ENCODE results near the gene PRPF8.

PRPF8 gene

GRCh38 chr17:1639549-1640180 lies 45.0 kb downstream of the PRPF8 start:
- no peak for TF ChIP-seq CTCF (conservative IDR thresholded peaks at IDR 0.05; ENCODE audit: low read length)
- H3K4me3 ChIP-seq (ENCODE audit: low read length), result no peak overlapping the region
- no peak for DNase-seq (ENCODE audit: low read depth)

DNA sequence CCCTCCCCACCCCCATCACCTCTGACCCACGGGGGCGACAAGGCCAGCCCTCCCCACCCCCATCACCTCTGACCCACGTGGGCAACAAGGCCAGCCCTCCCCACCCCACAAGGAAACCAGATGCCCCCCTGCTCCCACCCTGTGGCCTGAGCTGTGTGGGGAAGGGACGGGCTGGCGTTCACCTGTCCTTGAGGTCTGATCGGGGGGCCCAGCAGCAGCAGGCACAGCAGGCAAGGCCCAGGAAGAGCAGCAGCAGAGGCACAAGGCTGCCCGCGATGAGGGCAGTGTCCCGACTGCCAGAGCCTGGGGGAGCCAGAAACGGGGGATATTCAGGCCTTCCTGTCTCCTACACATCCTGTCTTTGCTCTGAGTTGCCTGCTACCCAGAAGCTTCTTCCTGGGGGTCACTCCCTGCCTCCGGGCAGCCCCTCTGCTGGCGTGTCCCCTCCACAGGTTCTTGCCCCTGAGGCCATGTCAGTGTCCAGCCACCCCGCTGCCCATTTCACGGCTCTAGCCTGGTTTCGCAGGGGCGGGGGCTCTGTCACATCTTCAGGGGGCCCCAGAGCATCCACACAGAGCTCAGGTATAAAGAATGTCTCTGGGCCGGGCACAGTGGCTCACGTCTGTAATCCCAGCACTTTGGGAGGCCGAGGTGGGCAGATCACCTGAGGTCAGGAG lies 45.9 kb downstream of the PRPF8 start:
- TF ChIP-seq CTCF (conservative IDR thresholded peaks at IDR 0.05; ENCODE audit: low read length), result no peak
- no peak overlapping the region for H3K4me3 ChIP-seq (ENCODE audit: low read length)
- DNase-seq (ENCODE audit: low read depth), result no peak

DNA sequence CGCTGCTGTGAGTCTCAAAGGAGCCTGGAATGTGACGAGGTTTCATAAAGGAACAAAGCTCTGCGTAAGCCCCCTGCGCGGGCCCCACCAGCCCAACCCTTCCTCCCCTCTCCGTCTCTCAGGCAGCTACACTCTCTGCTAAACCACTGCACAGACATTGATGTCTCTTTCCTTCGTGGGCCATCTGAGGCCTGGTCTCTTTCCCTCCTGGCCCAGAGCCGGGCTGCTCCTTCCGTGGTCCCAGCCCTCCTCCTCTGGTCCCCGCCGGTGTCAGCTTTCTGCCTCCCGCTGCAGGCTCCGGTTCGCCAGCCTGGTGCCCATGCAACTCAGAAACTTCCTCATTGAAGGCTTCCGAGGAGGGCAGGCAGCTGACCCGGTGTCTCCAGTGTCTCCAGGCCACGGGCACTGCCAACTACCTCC lies 46.5 kb downstream of the PRPF8 start:
- no peak for DNase-seq (ENCODE audit: low read depth)
- no peak overlapping the region for H3K4me3 ChIP-seq (ENCODE audit: low read length)
- TF ChIP-seq CTCF (conservative IDR thresholded peaks at IDR 0.05; ENCODE audit: low read length), result no peak

GRCh38 chr17:1636732-1637285 lies 47.9 kb downstream of the PRPF8 start:
- no peak for TF ChIP-seq CTCF (conservative IDR thresholded peaks at IDR 0.05; ENCODE audit: low read length)
- no peak for DNase-seq (ENCODE audit: low read depth)
- H3K4me3 ChIP-seq (ENCODE audit: low read length), result no peak overlapping the region

GRCh38 chr17:1635675-1636465 lies 48.8 kb downstream of the PRPF8 start:
- no peak overlapping the region for H3K4me3 ChIP-seq (ENCODE audit: low read length)
- TF ChIP-seq CTCF (conservative IDR thresholded peaks at IDR 0.05; ENCODE audit: low read length), result no peak
- no peak for DNase-seq (ENCODE audit: low read depth)

DNA sequence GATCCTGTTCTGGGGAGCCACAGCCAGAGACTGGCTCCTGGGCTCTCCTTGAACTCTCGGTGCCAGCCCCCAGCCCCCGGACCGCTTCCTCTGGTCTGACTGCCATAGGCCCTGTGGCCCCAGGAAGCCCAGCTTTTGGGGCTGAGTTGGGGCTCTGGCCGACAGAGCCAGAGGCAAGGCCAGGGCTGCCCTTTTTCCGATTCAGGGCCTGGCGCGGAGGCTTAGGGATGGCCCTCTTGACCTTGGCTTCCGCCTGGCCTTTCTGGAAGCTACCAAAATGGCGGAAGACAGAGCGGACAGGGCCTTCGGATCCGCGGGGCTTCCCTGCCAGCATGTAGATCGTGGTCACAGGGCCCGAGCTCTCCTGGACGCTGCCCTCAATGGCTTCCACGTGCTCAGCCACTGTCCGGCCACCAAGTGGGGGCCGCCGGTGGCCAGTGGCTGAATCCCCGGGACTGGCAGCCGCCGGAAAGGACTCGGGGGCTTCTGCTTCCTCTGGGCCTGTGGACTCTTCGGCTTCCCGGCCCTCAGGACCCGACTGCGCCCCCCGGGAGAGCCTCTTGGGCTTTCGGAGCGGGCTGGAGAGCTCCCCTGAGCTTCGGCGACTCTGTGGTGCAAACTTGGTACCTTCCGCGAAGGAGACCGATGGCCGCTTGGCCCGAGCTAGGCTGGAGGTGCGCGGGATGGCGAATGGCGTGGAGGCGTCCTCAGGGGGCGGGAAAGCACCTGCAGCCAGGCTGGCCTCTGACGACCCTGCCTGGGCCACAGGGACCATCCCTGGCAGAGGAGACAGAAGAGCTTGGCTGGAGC lies 49.6 kb downstream of the PRPF8 start:
- TF ChIP-seq CTCF (conservative IDR thresholded peaks at IDR 0.05; ENCODE audit: low read length), result no peak
- no peak for DNase-seq (ENCODE audit: low read depth)
- H3K4me3 ChIP-seq (ENCODE audit: low read length), result no peak overlapping the region
